ENCODE measurements around the gene NUP153.

GRCh38 chr6:17719323-17720041 is 12.8 kb upstream of the NUP153 start:
- TF ChIP-seq CTCF (IDR thresholded peaks at IDR 0.05), result no peak
- TF ChIP-seq POLR2A (IDR thresholded peaks at IDR 0.05), result no peak
